ENCODE results near the gene PTBP1.

GRCh38 chr19:754530-754929 lies 42.7 kb upstream of the PTBP1 start:
- TF ChIP-seq EZH2phosphoT487 (IDR thresholded peaks at IDR 0.05) (no peak), CTCF (IDR thresholded peaks at IDR 0.05) (no peak), EZH2 (IDR thresholded peaks at IDR 0.05) (no peak)

All from neural progenitor cell (in vitro differentiated cells).